H9 (cell line): ENCODE data around the gene SLCO3A1. TPM values are rescaled to one million over a fixed set of nuclear protein-coding genes. Genes with fewer than 3 reads are reported as not detected.

Source experiments
- DNase-seq: peaks from one replicate; pipeline ENCODE4 v3.0.0-alpha.2; 2017
- H2AFZ ChIP-seq: one replicate; pipeline ENCODE4 v1.6.1; 2013; ENCODE audit warnings: mild to moderate bottlenecking, low read length, control low read depth, moderate library complexity
- H2AK5ac ChIP-seq: 2 replicates; pipeline ENCODE4 v1.6.1; 2013; ENCODE audit warnings: low read length, control low read depth, mixed read lengths; ENCODE audit not compliant: insufficient read length
- H2BK120ac ChIP-seq: one replicate; pipeline ENCODE4 v1.6.1; 2013; ENCODE audit warnings: low read depth, mild to moderate bottlenecking, low read length, control low read depth, inconsistent platforms; ENCODE audit not compliant: poor library complexity, severe bottlenecking
- H2BK12ac ChIP-seq: 2 replicates; pipeline ENCODE4 v1.6.1; 2013; ENCODE audit warnings: low read length, control low read depth, mixed read lengths, low read depth; ENCODE audit not compliant: insufficient read length
- H2BK15ac ChIP-seq: 2 replicates; pipeline ENCODE4 v1.6.1; 2013; ENCODE audit warnings: low read depth, low read length, control low read depth
- H2BK20ac ChIP-seq: one replicate; pipeline ENCODE4 v1.6.1; 2013; ENCODE audit warnings: low read depth, mild to moderate bottlenecking, low read length, control low read depth, inconsistent platforms; ENCODE audit not compliant: poor library complexity, severe bottlenecking
- H2BK5ac ChIP-seq: 2 replicates; pipeline ENCODE4 v1.6.1; 2013; ENCODE audit warnings: low read length, control low read depth, mixed read lengths; ENCODE audit not compliant: insufficient read length
- H3K14ac ChIP-seq: 2 replicates; pipeline ENCODE4 v1.6.1; 2013; ENCODE audit warnings: low read length, control low read depth; ENCODE audit not compliant: insufficient read depth
- H3K18ac ChIP-seq: 2 replicates; pipeline ENCODE4 v1.6.1; 2013; ENCODE audit warnings: low read depth, mild to moderate bottlenecking, mixed read lengths, low read length, control low read depth; ENCODE audit not compliant: insufficient read length
- H3K23ac ChIP-seq: 2 replicates; pipeline ENCODE4 v1.6.1; 2013; ENCODE audit warnings: low read length, control low read depth, mixed read lengths, low read depth; ENCODE audit not compliant: insufficient read length
- H3K23me2 ChIP-seq: 2 replicates; pipeline ENCODE4 v1.6.1; 2013; ENCODE audit warnings: low read depth, mild to moderate bottlenecking, mixed read lengths, low read length, control low read depth; ENCODE audit not compliant: insufficient read length, poor library complexity, severe bottlenecking
- H3K27ac ChIP-seq: 2 replicates; pipeline ENCODE4 v1.5.1; 2013; ENCODE audit warnings: low read length, control low read depth, mixed read lengths, low read depth; ENCODE audit not compliant: insufficient read length
- H3K27me3 ChIP-seq: 2 replicates; pipeline ENCODE4 v1.6.1; 2013; ENCODE audit warnings: low read length, control low read depth, inconsistent platforms; ENCODE audit not compliant: insufficient read depth
- H3K4ac ChIP-seq: 2 replicates; pipeline ENCODE4 v1.6.1; 2013; ENCODE audit warnings: low read depth, mild to moderate bottlenecking, control low read depth, inconsistent platforms, low read length, moderate library complexity
- H3K4me1 ChIP-seq: 2 replicates; pipeline ENCODE4 v1.6.1; 2013; ENCODE audit warnings: low read length, control low read depth, inconsistent platforms; ENCODE audit not compliant: insufficient read depth
- H3K4me2 ChIP-seq: 2 replicates; pipeline ENCODE4 v1.6.1; 2013; ENCODE audit warnings: low read length, control low read depth, mixed read lengths; ENCODE audit not compliant: insufficient read length, insufficient read depth
- H3K56ac ChIP-seq: 2 replicates; pipeline ENCODE4 v1.6.1; 2013; ENCODE audit warnings: low read depth, mild to moderate bottlenecking, mixed read lengths, low read length, control low read depth; ENCODE audit not compliant: insufficient read length
- H3K79me1 ChIP-seq: 2 replicates; pipeline ENCODE4 v1.6.1; 2013; ENCODE audit warnings: low read depth, mild to moderate bottlenecking, moderate library complexity, low read length, control low read depth, inconsistent platforms; ENCODE audit not compliant: insufficient read depth, poor library complexity, severe bottlenecking
- H3K79me2 ChIP-seq: 2 replicates; pipeline ENCODE4 v1.6.1; 2013; ENCODE audit warnings: low read length, control low read depth, inconsistent platforms; ENCODE audit not compliant: insufficient read depth
- H3K9ac ChIP-seq: 2 replicates; pipeline ENCODE4 v1.6.1; 2013; ENCODE audit warnings: low read length, control low read depth, mixed read lengths; ENCODE audit not compliant: insufficient read length; ENCODE audit errors: extremely low read depth
- H3K9me3 ChIP-seq: one replicate; pipeline ENCODE4 v1.6.1; 2013; ENCODE audit warnings: low read depth, low read length, inconsistent platforms; ENCODE audit not compliant: control insufficient read depth
- H3T11ph ChIP-seq: one replicate; pipeline ENCODE4 v1.6.1; 2013; ENCODE audit warnings: mild to moderate bottlenecking, low read length, control low read depth, inconsistent platforms
- H4K20me1 ChIP-seq: one replicate; pipeline ENCODE4 v1.6.1; 2013; ENCODE audit not compliant: control insufficient read depth, insufficient read length, insufficient read depth
- H4K5ac ChIP-seq: 2 replicates; pipeline ENCODE4 v1.6.1; 2013; ENCODE audit warnings: low read depth, mild to moderate bottlenecking, mixed read lengths, low read length, control low read depth; ENCODE audit not compliant: insufficient read length
- H4K8ac ChIP-seq: replicated peaks from 2 replicates; pipeline ENCODE4 v1.6.1; 2013; ENCODE audit warnings: low read length, control low read depth, mixed read lengths, low read depth; ENCODE audit not compliant: insufficient read length
- H4K91ac ChIP-seq: 2 replicates; pipeline ENCODE4 v1.6.1; 2013; ENCODE audit warnings: low read depth, mild to moderate bottlenecking, moderate library complexity, mixed read lengths, low read length, control low read depth; ENCODE audit not compliant: insufficient read length
- H3K27ac Mint-ChIP-seq, 3 experiments: 2 replicates in 2 of 3; 3 replicates in 1 of 3; pipeline ENCODE4 v1.8.0; 2020 to 2021; ENCODE audit warnings: mixed read lengths in 3 of 3, mild to moderate bottlenecking in 1 of 3, moderate library complexity in 1 of 3
- H3K27me3 Mint-ChIP-seq: 2 replicates; pipeline ENCODE4 v1.8.0; 2021; ENCODE audit warnings: low read depth, mild to moderate bottlenecking, moderate library complexity, mixed read lengths
- H3K36me3 Mint-ChIP-seq, 3 experiments: 2 replicates in 2 of 3; 3 replicates in 1 of 3; pipeline ENCODE4 v1.8.0; 2020 to 2021; ENCODE audit warnings: low read depth in 3 of 3, mixed read lengths in 3 of 3; ENCODE audit not compliant: insufficient read depth in 1 of 3
- H3K4me1 Mint-ChIP-seq, 2 experiments: 2 replicates each; pipeline ENCODE4 v1.8.0; 2020; ENCODE audit warnings: mixed read lengths in 2 of 2
- H3K4me3 Mint-ChIP-seq, 2 experiments: 2 replicates in 1 of 2; 3 replicates in 1 of 2; pipeline ENCODE4 v1.8.0; 2020 to 2021; ENCODE audit warnings: mild to moderate bottlenecking in 2 of 2, mixed read lengths in 2 of 2, moderate library complexity in 1 of 2
- H3K9me3 Mint-ChIP-seq, 2 experiments: 2 replicates in 1 of 2; 3 replicates in 1 of 2; pipeline ENCODE4 v1.8.0; 2020; ENCODE audit warnings: mild to moderate bottlenecking in 2 of 2, mixed read lengths in 2 of 2, moderate library complexity in 1 of 2
- WGBS: extraction: QIAGEN DNeasy Blood & Tissue Kit; methylation state at CpG from one replicate; pipeline ENCODE4 v1.1.7; 2013; ENCODE audit warnings: missing lambda C conversion rate, low lambda C conversion rate, mixed read lengths; ENCODE audit not compliant: insufficient read length; ENCODE audit errors: extremely low coverage; 5-methylcytosine and 5-hydroxymethylcytosine counted together
- total RNA-seq: library from RNA; stranded (reverse); gene quantifications from 2 replicates; pipeline ENCODE4 v1.2.1, GENCODE V29; 2021
- TF ChIP-seq, protein P1 (sequence below): fragments of 200-600 bp; sonication (generic); conservative IDR thresholded peaks from 3 replicates; pipeline ENCODE4 v1.8.0; 2021; ENCODE audit warnings: antibody characterized with exemption, mild to moderate bottlenecking

Gene SLCO3A1
- total RNA-seq, 1 experiment from 2014 or later, result 9.4 TPM

DNA sequence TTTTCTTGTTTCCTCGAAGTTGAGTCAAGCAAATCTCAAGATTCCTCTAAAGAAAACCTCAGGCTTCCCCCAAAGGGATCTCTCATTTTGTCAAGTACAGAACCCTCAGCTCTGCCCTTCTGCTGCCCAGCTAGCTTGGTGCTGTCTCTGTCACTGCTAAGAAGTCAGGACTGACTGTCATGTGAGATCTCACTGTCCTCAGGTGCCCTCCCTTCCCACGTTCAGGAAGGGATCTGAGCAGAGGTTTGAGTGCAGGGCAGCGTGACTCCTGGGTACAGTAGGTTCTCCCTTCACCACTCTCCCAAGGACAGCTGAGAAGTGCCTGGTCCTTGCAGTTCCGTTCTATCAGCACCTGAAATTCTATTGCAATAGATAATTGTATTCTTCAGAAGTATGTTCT is 229.7 kb downstream of the SLCO3A1 start:
- no CpG with 5 or more reads among the region's 4 CpGs for whole genome bisulfite sequencing
- Mint-ChIP-seq H3K4me3 (no peak overlapping the region), H3K9me3 (no peaks in the 10 kb centered on the region), H3K27ac (no peak overlapping the region), H3K4me1 (peaks cover 8 to 12% of the 10 kb centered on the region in 2 experiments), H3K27me3 (no peaks in the 10 kb centered on the region), H3K36me3 (no peaks in the 10 kb centered on the region)
- Histone ChIP-seq H3K4me1 (no peaks in the 10 kb centered on the region), H3K14ac (no peak overlapping the region), H3K4me2 (no peak overlapping the region), H3K23me2 (no peaks in the 10 kb centered on the region), H2BK12ac (no peak overlapping the region), H3K79me1 (no peaks in the 10 kb centered on the region), H2AFZ (no peak overlapping the region), H4K8ac (no peak overlapping the region), H2AK5ac (no peak overlapping the region), H3K27me3 (no peaks in the 10 kb centered on the region), H3K4ac (no peak overlapping the region), H2BK20ac (no peak overlapping the region), H3K27ac (no peak overlapping the region), H4K91ac (no peak overlapping the region), H3K23ac (no peak overlapping the region), H4K20me1 (no peaks in the 10 kb centered on the region), H3K9me3 (no peaks in the 10 kb centered on the region), H3K79me2 (no peaks in the 10 kb centered on the region), H3K56ac (no peak overlapping the region), H3K9ac (no peak overlapping the region), H3K18ac (no peak overlapping the region), H4K5ac (no peak overlapping the region), H2BK5ac (no peak overlapping the region), H3T11ph (no peak overlapping the region), H2BK120ac (no peak overlapping the region), H2BK15ac (no peak overlapping the region)
- TF ChIP-seq, protein P1, sequence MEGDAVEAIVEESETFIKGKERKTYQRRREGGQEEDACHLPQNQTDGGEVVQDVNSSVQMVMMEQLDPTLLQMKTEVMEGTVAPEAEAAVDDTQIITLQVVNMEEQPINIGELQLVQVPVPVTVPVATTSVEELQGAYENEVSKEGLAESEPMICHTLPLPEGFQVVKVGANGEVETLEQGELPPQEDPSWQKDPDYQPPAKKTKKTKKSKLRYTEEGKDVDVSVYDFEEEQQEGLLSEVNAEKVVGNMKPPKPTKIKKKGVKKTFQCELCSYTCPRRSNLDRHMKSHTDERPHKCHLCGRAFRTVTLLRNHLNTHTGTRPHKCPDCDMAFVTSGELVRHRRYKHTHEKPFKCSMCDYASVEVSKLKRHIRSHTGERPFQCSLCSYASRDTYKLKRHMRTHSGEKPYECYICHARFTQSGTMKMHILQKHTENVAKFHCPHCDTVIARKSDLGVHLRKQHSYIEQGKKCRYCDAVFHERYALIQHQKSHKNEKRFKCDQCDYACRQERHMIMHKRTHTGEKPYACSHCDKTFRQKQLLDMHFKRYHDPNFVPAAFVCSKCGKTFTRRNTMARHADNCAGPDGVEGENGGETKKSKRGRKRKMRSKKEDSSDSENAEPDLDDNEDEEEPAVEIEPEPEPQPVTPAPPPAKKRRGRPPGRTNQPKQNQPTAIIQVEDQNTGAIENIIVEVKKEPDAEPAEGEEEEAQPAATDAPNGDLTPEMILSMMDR, result no peak
- no peak for DNase-seq
